ENCODE measurements around the gene FIGNL1.

DNA sequence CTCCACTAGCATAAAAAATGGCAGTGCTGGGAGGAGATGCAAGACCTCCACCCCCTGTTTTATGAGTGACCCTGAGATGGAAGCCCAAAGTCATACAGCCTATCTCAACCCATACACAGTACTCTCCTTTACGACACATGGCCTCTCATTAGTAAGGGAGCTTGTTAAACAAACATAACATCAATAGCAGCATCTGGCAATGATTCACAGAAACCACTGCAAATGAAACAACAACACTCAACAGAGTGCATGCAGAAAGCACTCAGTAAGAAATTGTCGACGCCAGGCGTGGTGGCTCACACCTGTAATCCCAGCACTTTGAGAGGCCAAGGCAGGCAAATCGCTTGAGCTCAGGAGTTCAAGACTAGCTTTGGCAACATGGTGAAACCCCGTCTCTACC is 27.5 kb upstream of the FIGNL1 start:
- no peak for TF ChIP-seq POLR2AphosphoS5 (IDR thresholded peaks at IDR 0.05)
- TF ChIP-seq, protein P1, sequence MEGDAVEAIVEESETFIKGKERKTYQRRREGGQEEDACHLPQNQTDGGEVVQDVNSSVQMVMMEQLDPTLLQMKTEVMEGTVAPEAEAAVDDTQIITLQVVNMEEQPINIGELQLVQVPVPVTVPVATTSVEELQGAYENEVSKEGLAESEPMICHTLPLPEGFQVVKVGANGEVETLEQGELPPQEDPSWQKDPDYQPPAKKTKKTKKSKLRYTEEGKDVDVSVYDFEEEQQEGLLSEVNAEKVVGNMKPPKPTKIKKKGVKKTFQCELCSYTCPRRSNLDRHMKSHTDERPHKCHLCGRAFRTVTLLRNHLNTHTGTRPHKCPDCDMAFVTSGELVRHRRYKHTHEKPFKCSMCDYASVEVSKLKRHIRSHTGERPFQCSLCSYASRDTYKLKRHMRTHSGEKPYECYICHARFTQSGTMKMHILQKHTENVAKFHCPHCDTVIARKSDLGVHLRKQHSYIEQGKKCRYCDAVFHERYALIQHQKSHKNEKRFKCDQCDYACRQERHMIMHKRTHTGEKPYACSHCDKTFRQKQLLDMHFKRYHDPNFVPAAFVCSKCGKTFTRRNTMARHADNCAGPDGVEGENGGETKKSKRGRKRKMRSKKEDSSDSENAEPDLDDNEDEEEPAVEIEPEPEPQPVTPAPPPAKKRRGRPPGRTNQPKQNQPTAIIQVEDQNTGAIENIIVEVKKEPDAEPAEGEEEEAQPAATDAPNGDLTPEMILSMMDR (IDR thresholded peaks at IDR 0.05): no peak

Measured in esophagus muscularis mucosa (tissue), 3 donors.